ENCODE data around the gene RBFOX1.

The RBFOX1 gene

DNA sequence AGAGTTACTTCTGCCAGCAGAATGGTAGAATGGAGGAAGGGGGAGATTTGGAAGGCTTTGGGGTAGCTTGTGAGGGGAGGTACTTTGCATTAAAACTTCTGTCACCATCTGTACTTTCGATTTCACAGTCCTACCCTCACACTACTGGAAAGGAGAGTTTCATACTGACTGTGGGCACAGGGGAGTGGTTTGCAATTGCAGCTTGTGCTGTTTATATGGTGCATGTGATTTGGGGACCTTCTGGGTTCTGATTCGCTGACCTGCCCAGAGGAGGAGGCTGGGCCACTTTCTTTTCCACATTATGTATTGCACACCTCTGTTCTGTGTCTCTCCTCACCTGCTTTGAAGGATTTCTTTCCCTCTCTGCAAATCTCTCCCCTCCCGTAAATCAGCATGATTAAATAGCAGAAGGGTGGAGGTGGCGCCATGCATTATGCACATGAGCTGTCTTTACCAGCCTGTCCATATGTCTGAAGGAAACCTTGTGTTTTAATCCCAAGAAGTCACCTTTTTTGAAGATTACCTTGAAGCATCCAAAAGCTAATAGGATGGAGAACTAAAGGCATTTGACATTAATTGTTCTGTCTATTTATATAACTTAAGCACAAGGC is 90.9 kb downstream of the RBFOX1 start:
- Histone ChIP-seq H3K4me1 (ENCODE audit: control insufficient read depth in 2 of 2, insufficient read depth in 1 of 2, low read depth in 1 of 2, low read length in 2 of 2) (peaks cover 0 to 8% of the 10 kb centered on the region in 2 donors), H2BK15ac (ENCODE audit: low read length) (no peak overlapping the region), H3K9ac (ENCODE audit: low read depth, low read length, poor library complexity) (no peak overlapping the region), H3K23ac (ENCODE audit: low read depth, low read length, poor library complexity) (no peak overlapping the region), H4K91ac (ENCODE audit: low read depth, low read length, poor library complexity) (no peak overlapping the region), H3K4me3 (ENCODE audit: low read length in 2 of 2) (no peak overlapping the region), H3K18ac (ENCODE audit: low read length) (no peak overlapping the region), H3K4me2 (ENCODE audit: insufficient read depth, low read length, poor library complexity, severe bottlenecking) (no peak overlapping the region), H3K36me3 (replicated peaks in 1 of 2; ENCODE audit: control insufficient read depth in 2 of 2, insufficient read depth in 2 of 2, low read length in 2 of 2) (no peaks in the 10 kb centered on the region), H3K14ac (ENCODE audit: low read length) (no peak overlapping the region), H3K27me3 (ENCODE audit: control insufficient read depth in 3 of 3, insufficient read depth in 3 of 3, low read depth in 1 of 3, low read length in 3 of 3) (no peaks in the 10 kb centered on the region), H4K8ac (ENCODE audit: low read depth, low read length) (no peak overlapping the region), H2AK5ac (ENCODE audit: low read depth, low read length) (no peak overlapping the region), H2BK5ac (ENCODE audit: low read length) (no peak overlapping the region), H2BK12ac (ENCODE audit: low read length) (no peak overlapping the region), H2AFZ (ENCODE audit: low read length) (no peak overlapping the region), H3K79me1 (ENCODE audit: low read depth, low read length) (no peaks in the 10 kb centered on the region), H3K27ac (replicated peaks; ENCODE audit: low read length) (no peak overlapping the region), H2BK120ac (ENCODE audit: low read depth, low read length) (no peak overlapping the region), H3K4ac (ENCODE audit: low read length) (no peak overlapping the region), H3K9me3 (replicated peaks in 1 of 2; ENCODE audit: control insufficient read depth in 2 of 2, insufficient read depth in 1 of 2, low read depth in 1 of 2, low read length in 2 of 2) (no peaks in the 10 kb centered on the region)
- WGBS, 2 donors (ENCODE audit: extremely low coverage in 2 of 2, insufficient read length in 2 of 2, insufficient replicate concordance in 1 of 2), result no CpG with 5 or more reads among the region's 4 CpGs
- DNase-seq (ENCODE audit: low spot score), result no peak

DNA sequence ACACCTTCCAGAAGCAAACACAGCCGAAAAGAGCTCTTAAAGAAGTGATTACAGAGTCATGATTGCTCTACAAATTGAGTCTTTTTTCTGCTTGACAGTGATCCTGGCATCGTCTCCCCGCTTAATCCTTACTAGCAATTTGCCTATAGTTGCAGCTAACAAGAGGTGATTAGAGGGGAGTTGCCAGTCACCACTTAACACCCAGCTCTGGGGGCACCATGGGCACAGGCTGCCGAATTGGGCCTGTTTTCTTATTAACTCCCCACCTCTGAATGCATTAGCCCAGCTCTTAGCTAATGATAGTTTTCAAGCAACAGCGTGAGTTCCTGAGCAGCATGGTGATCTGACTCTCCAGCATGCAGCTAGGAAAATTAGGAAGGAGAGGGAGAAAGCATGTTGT is 93.5 kb downstream of the RBFOX1 start:
- Histone ChIP-seq H3K9ac (ENCODE audit: low read depth, low read length, poor library complexity) (no peak overlapping the region), H3K4me3 (ENCODE audit: low read length in 2 of 2) (no peak overlapping the region), H2BK12ac (ENCODE audit: low read length) (no peak overlapping the region), H3K79me1 (ENCODE audit: low read depth, low read length) (no peaks in the 10 kb centered on the region), H4K91ac (ENCODE audit: low read depth, low read length, poor library complexity) (no peak overlapping the region), H2BK120ac (ENCODE audit: low read depth, low read length) (no peak overlapping the region), H3K4me1 (ENCODE audit: control insufficient read depth in 2 of 2, insufficient read depth in 1 of 2, low read depth in 1 of 2, low read length in 2 of 2) (peaks cover 0 to 3% of the 10 kb centered on the region in 2 donors), H3K23ac (ENCODE audit: low read depth, low read length, poor library complexity) (no peak overlapping the region), H3K27ac (replicated peaks; ENCODE audit: low read length) (no peak overlapping the region), H3K4me2 (ENCODE audit: insufficient read depth, low read length, poor library complexity, severe bottlenecking) (no peak overlapping the region), H3K36me3 (replicated peaks in 1 of 2; ENCODE audit: control insufficient read depth in 2 of 2, insufficient read depth in 2 of 2, low read length in 2 of 2) (no peaks in the 10 kb centered on the region), H3K14ac (ENCODE audit: low read length) (no peak overlapping the region), H4K8ac (ENCODE audit: low read depth, low read length) (no peak overlapping the region), H3K27me3 (ENCODE audit: control insufficient read depth in 3 of 3, insufficient read depth in 3 of 3, low read depth in 1 of 3, low read length in 3 of 3) (no peaks in the 10 kb centered on the region), H2AK5ac (ENCODE audit: low read depth, low read length) (no peak overlapping the region), H2BK15ac (ENCODE audit: low read length) (no peak overlapping the region), H3K9me3 (replicated peaks in 1 of 2; ENCODE audit: control insufficient read depth in 2 of 2, insufficient read depth in 1 of 2, low read depth in 1 of 2, low read length in 2 of 2) (no peaks in the 10 kb centered on the region), H2BK5ac (ENCODE audit: low read length) (no peak overlapping the region), H3K18ac (ENCODE audit: low read length) (no peak overlapping the region), H2AFZ (ENCODE audit: low read length) (no peak overlapping the region), H3K4ac (ENCODE audit: low read length) (no peak overlapping the region)
- DNase-seq (ENCODE audit: low spot score), result no peak
- WGBS, 2 donors (ENCODE audit: extremely low coverage in 2 of 2, insufficient read length in 2 of 2, insufficient replicate concordance in 1 of 2), result no CpG with 5 or more reads among the region's 5 CpGs

DNA sequence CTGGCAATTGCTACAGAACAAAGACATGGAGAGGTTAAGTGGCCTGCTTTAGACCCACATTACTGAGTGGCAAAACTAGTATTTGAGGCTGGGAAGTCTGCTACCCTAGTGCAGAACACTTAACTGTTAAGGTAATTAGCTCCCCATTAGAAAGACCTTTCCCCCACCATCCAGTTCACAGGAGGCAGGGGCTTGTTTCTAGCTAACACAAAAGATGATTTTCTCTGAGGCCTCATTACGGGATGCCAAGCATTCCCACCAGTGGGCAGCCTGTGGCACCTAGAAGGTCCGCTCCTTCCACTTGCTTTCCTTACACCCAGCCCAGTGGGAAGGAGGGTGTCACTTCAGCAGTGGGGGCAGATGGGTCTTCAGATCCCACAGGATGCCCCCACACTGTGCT is 99.1 kb downstream of the RBFOX1 start:
- WGBS, 2 donors (ENCODE audit: extremely low coverage in 2 of 2, insufficient read length in 2 of 2, insufficient replicate concordance in 1 of 2), result no CpG with 5 or more reads among the region's 2 CpGs
- DNase-seq (ENCODE audit: low spot score), result no peak

DNA sequence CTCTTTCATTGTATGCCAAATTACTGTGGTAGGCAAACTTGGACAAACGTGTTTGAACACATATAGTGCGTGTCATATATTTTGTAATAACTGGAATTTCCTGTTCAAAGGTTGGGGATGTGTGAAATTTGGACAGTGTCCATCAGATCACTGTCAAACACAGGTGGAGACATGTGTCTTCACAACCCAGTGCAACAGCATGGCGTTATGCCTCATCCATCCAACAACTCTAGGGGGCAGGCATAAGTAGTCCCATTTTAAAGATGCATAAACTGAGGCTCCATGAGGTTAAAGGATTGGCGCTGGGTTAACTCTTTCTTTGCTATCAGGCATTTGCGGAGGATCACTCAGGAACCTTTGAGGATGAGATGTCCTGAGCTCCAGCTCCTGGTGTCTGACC is 103.7 kb downstream of the RBFOX1 start:
- Histone ChIP-seq H3K9ac (ENCODE audit: low read depth, low read length, poor library complexity) (no peak overlapping the region), H2BK5ac (ENCODE audit: low read length) (no peak overlapping the region), H3K14ac (ENCODE audit: low read length) (no peak overlapping the region), H2AK5ac (ENCODE audit: low read depth, low read length) (no peak overlapping the region), H4K91ac (ENCODE audit: low read depth, low read length, poor library complexity) (no peak overlapping the region), H4K8ac (ENCODE audit: low read depth, low read length) (no peak overlapping the region), H2BK15ac (ENCODE audit: low read length) (no peak overlapping the region), H3K4ac (ENCODE audit: low read length) (no peak overlapping the region), H2AFZ (ENCODE audit: low read length) (no peak overlapping the region), H3K4me1 (ENCODE audit: control insufficient read depth in 2 of 2, insufficient read depth in 1 of 2, low read depth in 1 of 2, low read length in 2 of 2) (peaks cover 0 to 7% of the 10 kb centered on the region in 2 donors), H3K27ac (replicated peaks; ENCODE audit: low read length) (no peak overlapping the region), H3K79me1 (ENCODE audit: low read depth, low read length) (no peaks in the 10 kb centered on the region), H3K4me2 (ENCODE audit: insufficient read depth, low read length, poor library complexity, severe bottlenecking) (no peak overlapping the region), H3K9me3 (replicated peaks in 1 of 2; ENCODE audit: control insufficient read depth in 2 of 2, insufficient read depth in 1 of 2, low read depth in 1 of 2, low read length in 2 of 2) (no peaks in the 10 kb centered on the region), H3K36me3 (replicated peaks in 1 of 2; ENCODE audit: control insufficient read depth in 2 of 2, insufficient read depth in 2 of 2, low read length in 2 of 2) (no peaks in the 10 kb centered on the region), H2BK120ac (ENCODE audit: low read depth, low read length) (no peak overlapping the region), H3K4me3 (ENCODE audit: low read length in 2 of 2) (no peak overlapping the region), H3K18ac (ENCODE audit: low read length) (no peak overlapping the region), H3K23ac (ENCODE audit: low read depth, low read length, poor library complexity) (no peak overlapping the region), H3K27me3 (ENCODE audit: control insufficient read depth in 3 of 3, insufficient read depth in 3 of 3, low read depth in 1 of 3, low read length in 3 of 3) (no peaks in the 10 kb centered on the region), H2BK12ac (ENCODE audit: low read length) (no peak overlapping the region)
- no CpG with 5 or more reads among the region's 5 CpGs for WGBS, 2 donors (ENCODE audit: extremely low coverage in 2 of 2, insufficient read length in 2 of 2, insufficient replicate concordance in 1 of 2)
- DNase-seq (ENCODE audit: low spot score), result no peak

More for the DNA sequence above, 99.1 kb downstream of the RBFOX1 start:
- Histone ChIP-seq H3K36me3 (replicated peaks in 1 of 2; ENCODE audit: control insufficient read depth in 2 of 2, insufficient read depth in 2 of 2, low read length in 2 of 2) (no peaks in the 10 kb centered on the region), H2BK15ac (ENCODE audit: low read length) (no peak overlapping the region), H3K27ac (replicated peaks; ENCODE audit: low read length) (no peak overlapping the region), H3K9ac (ENCODE audit: low read depth, low read length, poor library complexity) (no peak overlapping the region), H3K23ac (ENCODE audit: low read depth, low read length, poor library complexity) (no peak overlapping the region), H4K91ac (ENCODE audit: low read depth, low read length, poor library complexity) (no peak overlapping the region), H2BK12ac (ENCODE audit: low read length) (no peak overlapping the region), H2AFZ (ENCODE audit: low read length) (no peak overlapping the region), H3K4me3 (ENCODE audit: low read length in 2 of 2) (no peak overlapping the region), H2BK5ac (ENCODE audit: low read length) (no peak overlapping the region), H2AK5ac (ENCODE audit: low read depth, low read length) (no peak overlapping the region), H3K4ac (ENCODE audit: low read length) (no peak overlapping the region), H3K9me3 (replicated peaks in 1 of 2; ENCODE audit: control insufficient read depth in 2 of 2, insufficient read depth in 1 of 2, low read depth in 1 of 2, low read length in 2 of 2) (no peaks in the 10 kb centered on the region), H2BK120ac (ENCODE audit: low read depth, low read length) (no peak overlapping the region), H3K18ac (ENCODE audit: low read length) (no peak overlapping the region), H3K79me1 (ENCODE audit: low read depth, low read length) (no peaks in the 10 kb centered on the region), H4K8ac (ENCODE audit: low read depth, low read length) (no peak overlapping the region), H3K14ac (ENCODE audit: low read length) (no peak overlapping the region), H3K4me2 (ENCODE audit: insufficient read depth, low read length, poor library complexity, severe bottlenecking) (no peak overlapping the region), H3K27me3 (ENCODE audit: control insufficient read depth in 3 of 3, insufficient read depth in 3 of 3, low read depth in 1 of 3, low read length in 3 of 3) (no peaks in the 10 kb centered on the region), H3K4me1 (ENCODE audit: control insufficient read depth in 2 of 2, insufficient read depth in 1 of 2, low read depth in 1 of 2, low read length in 2 of 2) (peaks cover 0 to 2% of the 10 kb centered on the region in 2 donors)
